NCI-H187 treated with DMSO at 0.1 percent for 48 hours (cell line): Measurements from ENCODE around the gene SBK2.

ENCODE experiments used
- DNase-seq: peaks from one replicate; lab custom pipeline; 2025; lab: John Stamatoyannopoulos, UW

The SBK2 gene

GRCh38 chr19:55486043-55486970, 50.6 kb downstream of the SBK2 start:
- DNase-seq, result no peak

GRCh38 chr19:55485439-55486011, 51.4 kb downstream of the SBK2 start:
- DNase-seq, result no peak

GRCh38 chr19:55484593-55485438, 52.1 kb downstream of the SBK2 start, which contains the start of gene NAT14:
Gene NAT14, plus strand, starts transcription at chr19:55485188. Its CDS starts 521 bp downstream, at chr19:55485709.
- no peak for DNase-seq

GRCh38 chr19:55483706-55484592, 53.0 kb downstream of the SBK2 start:
- DNase-seq, result no peak

- DNase-seq, result no peak
Observed at GRCh38 chr19:55482967-55483705, 53.8 kb downstream of the SBK2 start.

- DNase-seq, result no peak
Observed at GRCh38 chr19:55482156-55482961, 54.6 kb downstream of the SBK2 start.

GRCh38 chr19:55481794-55482155, 55.2 kb downstream of the SBK2 start:
- no peak for DNase-seq

GRCh38 chr19:55481148-55481793, 55.7 kb downstream of the SBK2 start:
- no peak for DNase-seq

- no peak for DNase-seq
Observed at GRCh38 chr19:55479451-55480230, 57.3 kb downstream of the SBK2 start.

GRCh38 chr19:55479045-55479444, 57.9 kb downstream of the SBK2 start:
- no peak for DNase-seq
